Type B pancreatic cell (in vitro differentiated cells): ENCODE data around the gene UNKL. TPM values are rescaled to one million over a fixed set of nuclear protein-coding genes. Genes with fewer than 3 reads are reported as not detected.

ENCODE experiments used
- DNase-seq: peaks from one replicate; pipeline ENCODE4 v3.0.0; 2021; ENCODE audit warnings: mixed read lengths; ENCODE audit not compliant: unreplicated experiment; ENCODE audit errors: extremely low spot score
- H3K27ac Mint-ChIP-seq: 2 replicates; pipeline ENCODE4 v1.8.0; 2021; ENCODE audit warnings: mild to moderate bottlenecking, mixed read lengths
- H3K27me3 Mint-ChIP-seq: 2 replicates; pipeline ENCODE4 v1.8.0; 2021; ENCODE audit warnings: mixed read lengths
- H3K36me3 Mint-ChIP-seq: 2 replicates; pipeline ENCODE4 v1.8.0; 2021; ENCODE audit warnings: mixed read lengths
- H3K4me1 Mint-ChIP-seq: one replicate; pipeline ENCODE4 v1.8.0; 2021; ENCODE audit warnings: mixed read lengths; ENCODE audit not compliant: unreplicated experiment
- H3K4me3 Mint-ChIP-seq: 2 replicates; pipeline ENCODE4 v1.8.0; 2021; ENCODE audit warnings: mild to moderate bottlenecking, mixed read lengths
- H3K9me3 Mint-ChIP-seq: 2 replicates; pipeline ENCODE4 v1.8.0; 2021; ENCODE audit warnings: mixed read lengths
- total RNA-seq: library from RNA; stranded (reverse); gene quantifications from 2 replicates; pipeline ENCODE4 v1.2.1, GENCODE V29; 2021; ENCODE audit warnings: low replicate concordance
- TF ChIP-seq, protein P1 (sequence below): fragments of 200-600 bp; sonication (generic); conservative IDR thresholded peaks from 2 replicates; pipeline ENCODE4 v1.5.0; 2021; ENCODE audit warnings: antibody characterized with exemption, mild to moderate bottlenecking

UNKL gene
- total RNA-seq, 1 donor from 2014 or later = 26.1 TPM

DNA sequence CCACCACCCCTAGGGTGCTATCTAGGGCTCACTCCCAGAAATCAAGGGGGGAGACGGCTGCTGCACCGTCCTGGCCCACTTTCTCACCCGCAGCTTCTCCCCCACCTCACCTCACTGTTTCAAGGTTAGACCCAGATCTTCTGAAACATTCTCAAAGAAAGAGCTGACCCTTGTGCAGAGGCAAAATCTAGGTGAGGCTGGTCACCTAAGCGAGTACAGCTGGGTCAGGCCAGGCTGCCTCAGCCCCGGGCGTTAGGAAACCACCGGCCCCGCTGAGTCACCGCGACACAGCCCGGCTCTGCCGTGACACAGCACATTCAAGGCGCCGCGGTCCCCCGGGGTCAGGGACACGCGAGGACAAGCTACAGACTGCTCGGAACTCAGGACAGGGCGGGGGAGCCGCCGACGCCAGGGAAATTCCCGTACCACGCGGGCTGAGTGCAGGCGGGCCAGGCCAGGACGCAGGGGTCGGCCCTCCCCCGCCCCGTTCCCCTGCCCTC lies 35.6 kb downstream of the UNKL start:
- DNase-seq = no peak

GRCh38 chr16:1378087-1378803 lies 36.3 kb downstream of the UNKL start:
- Mint-ChIP-seq H3K4me3 (peak overlapping the region; percentile 85), H3K27me3 (peaks cover 4% of the 10 kb centered on the region), H3K27ac (peak overlapping the region; percentile 91), H3K36me3 (no peaks in the 10 kb centered on the region), H3K4me1 (peaks cover 9% of the 10 kb centered on the region), H3K9me3 (no peaks in the 10 kb centered on the region)
- TF ChIP-seq, protein P1, sequence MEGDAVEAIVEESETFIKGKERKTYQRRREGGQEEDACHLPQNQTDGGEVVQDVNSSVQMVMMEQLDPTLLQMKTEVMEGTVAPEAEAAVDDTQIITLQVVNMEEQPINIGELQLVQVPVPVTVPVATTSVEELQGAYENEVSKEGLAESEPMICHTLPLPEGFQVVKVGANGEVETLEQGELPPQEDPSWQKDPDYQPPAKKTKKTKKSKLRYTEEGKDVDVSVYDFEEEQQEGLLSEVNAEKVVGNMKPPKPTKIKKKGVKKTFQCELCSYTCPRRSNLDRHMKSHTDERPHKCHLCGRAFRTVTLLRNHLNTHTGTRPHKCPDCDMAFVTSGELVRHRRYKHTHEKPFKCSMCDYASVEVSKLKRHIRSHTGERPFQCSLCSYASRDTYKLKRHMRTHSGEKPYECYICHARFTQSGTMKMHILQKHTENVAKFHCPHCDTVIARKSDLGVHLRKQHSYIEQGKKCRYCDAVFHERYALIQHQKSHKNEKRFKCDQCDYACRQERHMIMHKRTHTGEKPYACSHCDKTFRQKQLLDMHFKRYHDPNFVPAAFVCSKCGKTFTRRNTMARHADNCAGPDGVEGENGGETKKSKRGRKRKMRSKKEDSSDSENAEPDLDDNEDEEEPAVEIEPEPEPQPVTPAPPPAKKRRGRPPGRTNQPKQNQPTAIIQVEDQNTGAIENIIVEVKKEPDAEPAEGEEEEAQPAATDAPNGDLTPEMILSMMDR = no peak
- DNase-seq = no peak

More for the DNA sequence above, 35.6 kb downstream of the UNKL start:
- TF ChIP-seq, protein P1 = no peak
- Mint-ChIP-seq H3K36me3 (no peaks in the 10 kb centered on the region), H3K27ac (peak overlapping the region; percentile 91), H3K9me3 (no peaks in the 10 kb centered on the region), H3K4me3 (peak overlapping the region; percentile 85), H3K4me1 (peaks cover 9% of the 10 kb centered on the region), H3K27me3 (peaks cover 4% of the 10 kb centered on the region)

- no peak for DNase-seq
- peaks cover 9% of the 10 kb centered on the region for H3K4me1 Mint-ChIP-seq
These were observed 37.0 kb downstream of the UNKL start for GRCh38 chr16:1377406-1378010.

DNA sequence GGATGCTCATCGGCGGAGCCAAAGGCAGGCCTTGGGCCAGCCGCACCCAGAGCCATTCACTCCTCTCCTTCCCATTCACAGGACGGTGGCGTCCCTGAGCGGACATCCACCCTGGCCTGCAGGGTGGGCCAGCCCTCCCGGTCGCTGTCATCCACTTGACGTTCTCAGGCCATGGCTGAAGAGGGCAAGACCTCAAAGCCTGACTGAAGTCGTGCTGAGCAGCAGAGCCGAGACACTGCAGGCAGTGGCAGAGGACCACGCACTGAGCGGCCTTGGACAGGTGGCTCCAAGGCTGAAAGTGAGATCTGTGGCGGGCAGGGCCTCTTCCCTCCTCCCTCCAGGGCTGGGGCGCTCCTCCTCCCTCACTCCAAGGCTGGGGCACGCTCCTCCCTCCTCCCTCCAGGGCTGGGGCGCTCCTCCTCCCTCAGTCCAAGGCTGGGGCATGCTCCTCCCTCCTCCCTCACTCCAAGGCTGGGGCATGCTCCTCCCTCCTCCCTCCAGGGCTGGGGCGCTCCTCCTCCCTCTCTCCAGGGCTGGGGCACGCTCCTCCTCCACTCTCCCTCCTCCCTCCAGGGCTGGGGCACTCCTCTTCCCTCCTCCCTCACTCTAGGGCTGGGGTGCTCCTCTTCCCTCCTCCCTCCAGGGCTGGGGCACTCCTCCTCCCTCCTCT lies 38.6 kb downstream of the UNKL start:
- H3K27ac Mint-ChIP-seq = no peak overlapping the region
- H3K9me3 Mint-ChIP-seq = no peaks in the 10 kb centered on the region
- peaks cover 4% of the 10 kb centered on the region for H3K27me3 Mint-ChIP-seq
- H3K4me3 Mint-ChIP-seq = no peak overlapping the region
- H3K36me3 Mint-ChIP-seq = no peaks in the 10 kb centered on the region
- H3K4me1 Mint-ChIP-seq = peaks cover 9% of the 10 kb centered on the region
- DNase-seq = no peak
- TF ChIP-seq, protein P1 = no peak

More at GRCh38 chr16:1377406-1378010, 37.0 kb downstream of the UNKL start:
- Mint-ChIP-seq H3K27ac (peak overlapping the region; percentile 91), H3K36me3 (no peaks in the 10 kb centered on the region), H3K9me3 (no peaks in the 10 kb centered on the region), H3K27me3 (peaks cover 4% of the 10 kb centered on the region), H3K4me3 (no peak overlapping the region)
- TF ChIP-seq, protein P1 = no peak

GRCh38 chr16:1375298-1375640 lies 39.2 kb downstream of the UNKL start:
- Mint-ChIP-seq H3K36me3 (no peaks in the 10 kb centered on the region), H3K9me3 (no peaks in the 10 kb centered on the region), H3K4me1 (peaks cover 8% of the 10 kb centered on the region), H3K4me3 (no peak overlapping the region), H3K27ac (no peak overlapping the region), H3K27me3 (peaks cover 4% of the 10 kb centered on the region)
- TF ChIP-seq, protein P1 = no peak
- no peak for DNase-seq
